Skeletal muscle tissue (tissue), 4 donors: ENCODE data around the gene CPTP. TPM values are rescaled to one million over a fixed set of nuclear protein-coding genes. Genes with fewer than 3 reads are reported as not detected.

ENCODE experiments used
- H3K27ac ChIP-seq: one replicate; pipeline ENCODE4 v1.7.0; 2013; ENCODE audit warnings: mild to moderate bottlenecking, low read depth, low read length, inconsistent platforms
- H3K27me3 ChIP-seq, 3 donors: one replicate each; pipeline ENCODE4 v1.7.0; 2013; ENCODE audit warnings: low read length in 3 of 3; ENCODE audit not compliant: control insufficient read depth in 3 of 3, insufficient read depth in 3 of 3
- H3K36me3 ChIP-seq, 3 donors: one replicate each; pipeline ENCODE4 v1.7.0; 2013; ENCODE audit warnings: low read length in 3 of 3; ENCODE audit not compliant: control insufficient read depth in 3 of 3, insufficient read depth in 3 of 3
- H3K4me1 ChIP-seq, 3 donors: one replicate each; pipeline ENCODE4 v1.7.0; 2013; ENCODE audit warnings: low read length in 3 of 3, mild to moderate bottlenecking in 3 of 3; ENCODE audit not compliant: control insufficient read depth in 3 of 3, insufficient read depth in 3 of 3
- H3K4me3 ChIP-seq, 3 donors: one replicate each; pipeline ENCODE4 v1.7.0; 2013; ENCODE audit warnings: low read length in 3 of 3
- H3K9ac ChIP-seq, 3 donors: one replicate each; pipeline ENCODE4 v1.7.0; 2013; ENCODE audit warnings: low read length in 3 of 3, mild to moderate bottlenecking in 3 of 3, moderate library complexity in 2 of 3, low read depth in 1 of 3
- H3K9me3 ChIP-seq, 3 donors: one replicate each; pipeline ENCODE4 v1.7.0; 2013; ENCODE audit warnings: low read length in 3 of 3; ENCODE audit not compliant: control insufficient read depth in 3 of 3
- total RNA-seq: library from RNA; depleted of rRNA; stranded (reverse); fragments of >200 nt; gene quantifications from one replicate; pipeline ENCODE4 v1.2.3, GENCODE V29; 2014
- donor health status: Osteomylitis.

CPTP gene
- total RNA-seq, 1 donor from 2014 or later, result 8.4 TPM

GRCh38 chr1:1299686-1300351 is 24.8 kb upstream of the CPTP start:
- peaks cover 8 to 18% (median 8%) of the 10 kb centered on the region in 3 donors for H3K36me3 ChIP-seq
- no peak overlapping the region for H3K27ac ChIP-seq
- H3K4me3 ChIP-seq, result no peak overlapping the region
- no peak overlapping the region for H3K9ac ChIP-seq
- no peaks in the 10 kb centered on the region for H3K9me3 ChIP-seq
- no peaks in the 10 kb centered on the region for H3K27me3 ChIP-seq
- peaks cover 6 to 11% (median 11%) of the 10 kb centered on the region in 3 donors for H3K4me1 ChIP-seq

DNA sequence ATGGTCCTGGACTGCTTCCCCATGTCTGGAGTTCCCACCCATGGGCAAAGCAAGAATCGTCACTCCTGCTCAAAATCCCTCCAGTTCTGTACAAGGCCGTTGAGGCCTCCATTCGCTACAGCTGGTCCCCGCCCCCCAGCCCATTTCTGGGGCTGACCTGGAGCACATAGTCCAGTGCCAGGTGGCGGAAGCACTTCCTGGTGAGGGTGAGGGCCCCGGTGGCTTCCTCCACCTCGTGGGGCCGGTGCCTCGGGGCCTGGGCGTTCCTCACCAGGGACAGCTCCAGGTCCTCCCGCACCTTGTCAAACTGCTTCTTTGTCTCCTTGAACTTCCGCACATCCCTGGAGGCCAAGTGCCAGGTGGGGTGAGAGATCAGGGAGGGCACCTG is 24.3 kb upstream of the CPTP start:
- Histone ChIP-seq H3K27me3 (no peaks in the 10 kb centered on the region), H3K9me3 (no peaks in the 10 kb centered on the region), H3K36me3 (peaks cover 6 to 15% (median 8%) of the 10 kb centered on the region in 3 donors), H3K9ac (no peak overlapping the region), H3K27ac (no peak overlapping the region), H3K4me3 (no peak overlapping the region), H3K4me1 (peaks cover 11 to 17% (median 16%) of the 10 kb centered on the region in 3 donors)

DNA sequence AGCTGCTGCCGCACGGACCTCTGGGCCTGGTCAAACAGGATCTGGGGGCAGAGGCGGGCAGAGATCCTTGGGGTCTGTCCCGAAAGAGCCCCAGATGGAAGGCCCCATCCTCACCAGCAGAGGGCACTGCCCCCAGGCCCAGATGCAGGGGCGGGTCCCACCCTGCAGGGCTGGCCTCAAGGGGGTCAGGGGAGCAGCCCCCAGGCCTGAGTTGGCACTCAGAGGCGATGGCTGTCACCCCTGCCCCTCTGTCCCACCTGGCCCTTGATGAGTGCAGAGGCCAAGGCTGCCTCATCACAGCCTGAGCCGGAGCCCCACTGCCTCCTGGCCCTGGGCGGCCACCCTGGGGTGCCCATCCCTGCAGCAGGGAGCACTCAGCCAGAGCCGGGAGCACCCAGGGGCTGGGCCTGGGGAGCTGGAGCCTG is 22.6 kb upstream of the CPTP start:
- H3K4me1 ChIP-seq, result peaks cover 27 to 33% (median 33%) of the 10 kb centered on the region in 3 donors
- H3K36me3 ChIP-seq, result peaks cover 0 to 6% (median 4%) of the 10 kb centered on the region in 3 donors
- H3K9me3 ChIP-seq, result no peaks in the 10 kb centered on the region
- no peak overlapping the region for H3K9ac ChIP-seq
- H3K27ac ChIP-seq, result no peak overlapping the region
- H3K4me3 ChIP-seq, result no peak overlapping the region
- no peaks in the 10 kb centered on the region for H3K27me3 ChIP-seq

GRCh38 chr1:1302951-1303509 is 21.6 kb upstream of the CPTP start:
- Histone ChIP-seq H3K27ac (no peak overlapping the region), H3K9me3 (no peaks in the 10 kb centered on the region), H3K27me3 (no peaks in the 10 kb centered on the region), H3K9ac (no peak overlapping the region), H3K36me3 (peaks cover 0 to 2% (median 0%) of the 10 kb centered on the region in 3 donors), H3K4me3 (no peak overlapping the region), H3K4me1 (peaks cover 29 to 37% (median 36%) of the 10 kb centered on the region in 3 donors)

- Histone ChIP-seq H3K4me3 (no peak overlapping the region), H3K27ac (no peak overlapping the region), H3K27me3 (no peaks in the 10 kb centered on the region), H3K4me1 (peaks cover 29 to 38% (median 37%) of the 10 kb centered on the region in 3 donors), H3K9ac (no peak overlapping the region), H3K36me3 (peaks cover 0 to 2% (median 0%) of the 10 kb centered on the region in 3 donors), H3K9me3 (no peaks in the 10 kb centered on the region)
These were observed 20.9 kb upstream of the CPTP start for GRCh38 chr1:1303736-1304135.

- H3K9ac ChIP-seq, result peak overlapping the region; percentile 57 to 89 (median 69)
- H3K27me3 ChIP-seq, result no peaks in the 10 kb centered on the region
- peaks cover 36 to 45% (median 44%) of the 10 kb centered on the region in 3 donors for H3K4me1 ChIP-seq
These were observed 20.0 kb upstream of the CPTP start for GRCh38 chr1:1304331-1305299.

GRCh38 chr1:1305300-1306069 is 19.1 kb upstream of the CPTP start:
- peaks cover 0 to 6% (median 4%) of the 10 kb centered on the region in 3 donors for H3K36me3 ChIP-seq
- no peaks in the 10 kb centered on the region for H3K27me3 ChIP-seq
- H3K4me3 ChIP-seq, result peak overlapping the region; percentile 76 to 82 (median 81)
- peaks cover 38 to 49% (median 45%) of the 10 kb centered on the region in 3 donors for H3K4me1 ChIP-seq
- peak overlapping the region; percentile 69 to 89 (median 72) for H3K9ac ChIP-seq
- no peaks in the 10 kb centered on the region for H3K9me3 ChIP-seq
- peak overlapping the region; percentile 68 for H3K27ac ChIP-seq

More at GRCh38 chr1:1304331-1305299, 20.0 kb upstream of the CPTP start:
- peaks cover 0 to 2% (median 0%) of the 10 kb centered on the region in 3 donors for H3K36me3 ChIP-seq
- peak overlapping the region; percentile 68 for H3K27ac ChIP-seq
- H3K4me3 ChIP-seq, result peak overlapping the region; percentile 60 to 82 (median 68)
- H3K9me3 ChIP-seq, result no peaks in the 10 kb centered on the region

- peaks cover 2 to 10% (median 8%) of the 10 kb centered on the region in 3 donors for H3K36me3 ChIP-seq
- peak overlapping the region; percentile 70 to 89 (median 72) for H3K9ac ChIP-seq
- peaks cover 38 to 49% (median 45%) of the 10 kb centered on the region in 3 donors for H3K4me1 ChIP-seq
- no peaks in the 10 kb centered on the region for H3K9me3 ChIP-seq
- no peaks in the 10 kb centered on the region for H3K27me3 ChIP-seq
- H3K4me3 ChIP-seq, result peak overlapping the region; percentile 76 to 82 (median 81)
- H3K27ac ChIP-seq, result peak overlapping the region; percentile 68
These were observed 18.4 kb upstream of the CPTP start for GRCh38 chr1:1306070-1306660.
